ENCODE measurements around the gene HCRTR1. TPM values are rescaled to one million over a fixed set of nuclear protein-coding genes. Genes with fewer than 3 reads are reported as not detected.

Gene HCRTR1
- total and polyA plus RNA-seq, 2 of the 8 experiments (the other 6 are each of a cell fraction or from before 2014, with no cell fraction given), result 0.35 to 0.39 TPM

GRCh38 chr1:31644560-31645273 lies 27.2 kb downstream of the HCRTR1 start, which contains the start of gene PEF1 (continued):
- TF ChIP-seq POLR2AphosphoS5 (IDR thresholded peaks at IDR 0.05; ENCODE audit: low read depth, low read length), result peak; percentile 81
- TF ChIP-seq FOSL1 (IDR thresholded peaks at IDR 0.05; ENCODE audit: insufficient read depth, low read depth, low read length), result no peak
- no peak for TF ChIP-seq CHD7 (IDR thresholded peaks at IDR 0.05; ENCODE audit: insufficient replicate concordance, low read length)
- no peak; a peak in 1 of 4 replicates for TF ChIP-seq SIN3A (conservative IDR thresholded peaks at IDR 0.05 in 1 of 2, IDR thresholded peaks at IDR 0.05 in 1 of 2; ENCODE audit: low read depth in 1 of 2, low read length in 2 of 2)
- TF ChIP-seq, protein P1, sequence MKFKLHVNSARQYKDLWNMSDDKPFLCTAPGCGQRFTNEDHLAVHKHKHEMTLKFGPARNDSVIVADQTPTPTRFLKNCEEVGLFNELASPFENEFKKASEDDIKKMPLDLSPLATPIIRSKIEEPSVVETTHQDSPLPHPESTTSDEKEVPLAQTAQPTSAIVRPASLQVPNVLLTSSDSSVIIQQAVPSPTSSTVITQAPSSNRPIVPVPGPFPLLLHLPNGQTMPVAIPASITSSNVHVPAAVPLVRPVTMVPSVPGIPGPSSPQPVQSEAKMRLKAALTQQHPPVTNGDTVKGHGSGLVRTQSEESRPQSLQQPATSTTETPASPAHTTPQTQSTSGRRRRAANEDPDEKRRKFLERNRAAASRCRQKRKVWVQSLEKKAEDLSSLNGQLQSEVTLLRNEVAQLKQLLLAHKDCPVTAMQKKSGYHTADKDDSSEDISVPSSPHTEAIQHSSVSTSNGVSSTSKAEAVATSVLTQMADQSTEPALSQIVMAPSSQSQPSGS (IDR thresholded peaks at IDR 0.05; ENCODE audit: low read length), result peak; percentile 89
- peak; percentile 82; the same call in 1 of the 2 replicates for TF ChIP-seq RBBP5 (IDR thresholded peaks at IDR 0.05; ENCODE audit: borderline replicate concordance, low read depth, low read length)
- TF ChIP-seq, protein P2, sequence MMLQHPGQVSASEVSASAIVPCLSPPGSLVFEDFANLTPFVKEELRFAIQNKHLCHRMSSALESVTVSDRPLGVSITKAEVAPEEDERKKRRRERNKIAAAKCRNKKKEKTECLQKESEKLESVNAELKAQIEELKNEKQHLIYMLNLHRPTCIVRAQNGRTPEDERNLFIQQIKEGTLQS (IDR thresholded peaks at IDR 0.05; ENCODE audit: insufficient read depth, low read depth, low read length), result peak; percentile 95
